Activated CD8-positive, alpha-beta memory T cell treated with anti-CD3 and anti-CD28 coated beads, Interleukin-2, amount 50 U/mL, for 48 hours (primary cell): ENCODE results near the gene PLA2G2F.
A peak's percentile ranks its signal among the peaks of the same experiment; 100 is the strongest.

Experiments used
- DNase-seq: peaks from one replicate; pipeline ENCODE4 v3.0.0-alpha.2; 2020

The PLA2G2F gene

GRCh38 chr1:20143734-20144565 is 4.8 kb downstream of the PLA2G2F start:
- DNase-seq: no peak

- DNase-seq: no peak
Measured at GRCh38 chr1:20147846-20148570, 8.9 kb downstream of the PLA2G2F start.

- no peak for DNase-seq
Measured at GRCh38 chr1:20148571-20149500, 9.7 kb downstream of the PLA2G2F start.

- DNase-seq: no peak
Measured at GRCh38 chr1:20149601-20150325, 10.6 kb downstream of the PLA2G2F start.

- DNase-seq: no peak
Measured at GRCh38 chr1:20150326-20150705, 11.2 kb downstream of the PLA2G2F start.

GRCh38 chr1:20150969-20151368 is 11.8 kb downstream of the PLA2G2F start:
- no peak for DNase-seq

- DNase-seq: peak; percentile 91
Measured at GRCh38 chr1:20151906-20152598, 12.9 kb downstream of the PLA2G2F start.

- no peak for DNase-seq
Measured at GRCh38 chr1:20152599-20152930, 13.4 kb downstream of the PLA2G2F start.

- no peak for DNase-seq
Measured at GRCh38 chr1:20153000-20153418, 13.9 kb downstream of the PLA2G2F start.

GRCh38 chr1:20154301-20154831 is 15.2 kb downstream of the PLA2G2F start:
- DNase-seq: no peak

GRCh38 chr1:20158358-20159070 is 19.4 kb downstream of the PLA2G2F start:
- no peak for DNase-seq

GRCh38 chr1:20160034-20160433 is 20.9 kb downstream of the PLA2G2F start:
- DNase-seq: no peak

GRCh38 chr1:20164694-20165202 is 25.6 kb downstream of the PLA2G2F start:
- DNase-seq: no peak

GRCh38 chr1:20165522-20165951 is 26.4 kb downstream of the PLA2G2F start:
- DNase-seq: no peak

GRCh38 chr1:20166051-20166450 is 26.9 kb downstream of the PLA2G2F start:
- DNase-seq: no peak

GRCh38 chr1:20167126-20167525 is 28.0 kb downstream of the PLA2G2F start:
- no peak for DNase-seq

GRCh38 chr1:20168564-20169491 is 29.7 kb downstream of the PLA2G2F start:
- no peak for DNase-seq

- no peak for DNase-seq
Measured at GRCh38 chr1:20169932-20170331, 30.8 kb downstream of the PLA2G2F start.

- no peak for DNase-seq
Measured at GRCh38 chr1:20172033-20172590, 33.0 kb downstream of the PLA2G2F start.
